Hepatocyte (in vitro differentiated cells): ENCODE results near the gene WDR53.
"Not testable (repeated sequence)": the region's sequence is repeated elsewhere in the genome, so short reads cannot be mapped to it uniquely, and the experiment has no call there.

Source experiments
- EZH2 ChIP-seq: fragments of 200-600 bp; sonication (generic); IDR thresholded peaks from 2 replicates; pipeline ENCODE4 v1.6.1; 2016; ENCODE audit warnings: antibody characterized with exemption, mild to moderate bottlenecking, borderline replicate concordance
- TF ChIP-seq, protein P1 (sequence below): fragments of 200-600 bp; sonication (generic); IDR thresholded peaks from 2 replicates; pipeline ENCODE4 v1.5.1; 2016; ENCODE audit warnings: antibody characterized with exemption, mild to moderate bottlenecking; ENCODE audit not compliant: poor library complexity

GRCh38 chr3:196511108-196511507, 57.2 kb downstream of the WDR53 start:
- TF ChIP-seq, protein P1, sequence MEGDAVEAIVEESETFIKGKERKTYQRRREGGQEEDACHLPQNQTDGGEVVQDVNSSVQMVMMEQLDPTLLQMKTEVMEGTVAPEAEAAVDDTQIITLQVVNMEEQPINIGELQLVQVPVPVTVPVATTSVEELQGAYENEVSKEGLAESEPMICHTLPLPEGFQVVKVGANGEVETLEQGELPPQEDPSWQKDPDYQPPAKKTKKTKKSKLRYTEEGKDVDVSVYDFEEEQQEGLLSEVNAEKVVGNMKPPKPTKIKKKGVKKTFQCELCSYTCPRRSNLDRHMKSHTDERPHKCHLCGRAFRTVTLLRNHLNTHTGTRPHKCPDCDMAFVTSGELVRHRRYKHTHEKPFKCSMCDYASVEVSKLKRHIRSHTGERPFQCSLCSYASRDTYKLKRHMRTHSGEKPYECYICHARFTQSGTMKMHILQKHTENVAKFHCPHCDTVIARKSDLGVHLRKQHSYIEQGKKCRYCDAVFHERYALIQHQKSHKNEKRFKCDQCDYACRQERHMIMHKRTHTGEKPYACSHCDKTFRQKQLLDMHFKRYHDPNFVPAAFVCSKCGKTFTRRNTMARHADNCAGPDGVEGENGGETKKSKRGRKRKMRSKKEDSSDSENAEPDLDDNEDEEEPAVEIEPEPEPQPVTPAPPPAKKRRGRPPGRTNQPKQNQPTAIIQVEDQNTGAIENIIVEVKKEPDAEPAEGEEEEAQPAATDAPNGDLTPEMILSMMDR = not testable (repeated sequence)
- TF ChIP-seq EZH2 = not testable (repeated sequence)
